SK-MEL-5 (cell line): ENCODE data around the gene DPEP3. TPM values are rescaled to one million over a fixed set of nuclear protein-coding genes. Genes with fewer than 3 reads are reported as not detected.
"Not testable (repeated sequence)": the region's sequence is repeated elsewhere in the genome, so short reads cannot be mapped to it uniquely, and the experiment has no call there.

Experiments
- DNase-seq: peaks from one replicate; pipeline ENCODE4 v3.0.0-alpha.2; 2016; ENCODE audit warnings: low read depth, low spot score
- in situ Hi-C: cut with HindIII; loops from 2 replicates; pipeline ENCODE4 v1.10.0; 2016; ENCODE audit warnings: low sequenced_read_pairs, high pct_unique_total_duplicates, low pct_unique_long_range_greater_than_20kb
- total RNA-seq: library from RNA; depleted of rRNA; stranded (reverse); fragments of >200 nt; shearing (Covaris generic); gene quantifications from 2 replicates; pipeline ENCODE4 v1.2.3, GENCODE V29; 2014

DPEP3 gene
- total RNA-seq, 1 experiment from 2014 or later = not detected

DNA sequence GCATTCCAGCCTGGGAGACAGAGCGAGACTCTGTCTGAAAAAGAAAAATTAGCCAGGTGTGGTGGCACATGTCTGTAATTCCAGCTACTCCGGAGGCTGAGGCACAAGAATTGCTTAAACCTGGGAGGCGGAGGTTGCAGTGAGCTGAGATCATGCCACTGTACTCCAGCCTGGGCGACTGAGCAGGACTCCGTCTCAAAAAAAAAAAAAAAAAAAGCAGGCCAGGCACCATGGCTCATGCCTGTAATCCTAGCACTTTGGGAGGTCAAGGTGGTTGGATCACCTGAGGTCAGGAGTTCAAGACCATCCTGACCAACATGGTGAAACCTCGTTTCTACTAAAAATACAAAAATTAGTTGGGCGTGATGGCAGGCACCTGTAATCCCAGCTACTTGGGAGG is 8.0 kb downstream of the DPEP3 start:
- DNase-seq, in situ Hi-C loops: not testable (repeated sequence)

DNA sequence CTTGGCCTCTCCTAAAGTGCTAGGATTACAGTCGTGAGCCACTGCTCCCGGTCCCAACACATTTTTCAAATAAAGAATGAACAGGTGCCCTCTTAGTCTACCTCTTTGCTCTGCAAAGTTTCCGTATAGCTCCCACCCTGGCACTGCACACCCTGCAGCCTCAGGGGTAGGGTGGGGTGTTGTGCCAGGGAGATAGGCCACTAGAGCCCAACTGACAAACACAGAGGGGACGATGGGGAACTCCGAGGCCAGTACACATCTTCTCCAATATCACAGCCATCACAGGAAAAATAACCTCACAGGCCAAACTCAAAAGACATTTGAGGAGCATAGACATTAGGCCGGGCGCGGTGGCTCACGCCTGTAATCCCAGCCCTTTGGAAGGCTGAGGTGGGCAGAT is 9.2 kb downstream of the DPEP3 start:
- no peak for DNase-seq
- in situ Hi-C loops = no loop called here

DNA sequence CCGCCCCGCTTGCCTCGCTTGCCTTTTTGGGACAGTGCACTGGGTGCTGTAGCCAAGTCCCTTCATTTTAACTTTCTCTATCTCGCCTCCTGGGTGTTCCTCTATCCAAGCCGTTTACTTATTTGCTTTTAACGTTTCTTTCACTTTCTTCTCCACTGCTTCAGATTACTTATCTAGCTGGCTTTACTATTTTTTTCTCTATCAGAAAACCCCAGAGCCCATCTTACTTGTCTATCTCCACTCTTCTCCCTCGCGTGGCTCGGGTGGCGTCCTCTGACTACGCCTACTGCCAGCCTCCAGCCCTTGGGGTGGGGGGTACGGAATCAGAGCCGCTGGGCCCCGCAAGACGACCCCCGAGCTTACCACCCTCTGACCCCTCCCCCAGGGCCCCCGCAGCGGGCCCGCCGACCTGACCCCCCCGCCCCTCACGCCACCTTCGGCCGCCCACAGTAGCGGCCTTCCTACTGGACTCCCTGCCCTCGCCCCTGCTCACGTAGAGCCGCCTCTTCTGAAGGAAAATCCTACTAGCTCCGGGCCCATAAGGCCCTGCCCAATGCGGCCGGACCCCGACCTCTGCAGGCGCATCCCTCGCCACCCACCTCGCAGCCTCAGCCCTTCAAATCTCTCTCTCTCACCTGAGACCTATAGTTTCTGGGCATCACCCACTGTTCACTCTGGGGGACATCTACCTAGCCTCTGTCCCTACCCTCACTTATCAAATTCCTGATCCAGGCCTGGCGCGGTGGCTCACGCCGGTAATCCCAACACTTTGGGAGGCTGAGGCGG is 10.9 kb downstream of the DPEP3 start:
- in situ Hi-C loops = no loop called here
- no peak for DNase-seq

DNA sequence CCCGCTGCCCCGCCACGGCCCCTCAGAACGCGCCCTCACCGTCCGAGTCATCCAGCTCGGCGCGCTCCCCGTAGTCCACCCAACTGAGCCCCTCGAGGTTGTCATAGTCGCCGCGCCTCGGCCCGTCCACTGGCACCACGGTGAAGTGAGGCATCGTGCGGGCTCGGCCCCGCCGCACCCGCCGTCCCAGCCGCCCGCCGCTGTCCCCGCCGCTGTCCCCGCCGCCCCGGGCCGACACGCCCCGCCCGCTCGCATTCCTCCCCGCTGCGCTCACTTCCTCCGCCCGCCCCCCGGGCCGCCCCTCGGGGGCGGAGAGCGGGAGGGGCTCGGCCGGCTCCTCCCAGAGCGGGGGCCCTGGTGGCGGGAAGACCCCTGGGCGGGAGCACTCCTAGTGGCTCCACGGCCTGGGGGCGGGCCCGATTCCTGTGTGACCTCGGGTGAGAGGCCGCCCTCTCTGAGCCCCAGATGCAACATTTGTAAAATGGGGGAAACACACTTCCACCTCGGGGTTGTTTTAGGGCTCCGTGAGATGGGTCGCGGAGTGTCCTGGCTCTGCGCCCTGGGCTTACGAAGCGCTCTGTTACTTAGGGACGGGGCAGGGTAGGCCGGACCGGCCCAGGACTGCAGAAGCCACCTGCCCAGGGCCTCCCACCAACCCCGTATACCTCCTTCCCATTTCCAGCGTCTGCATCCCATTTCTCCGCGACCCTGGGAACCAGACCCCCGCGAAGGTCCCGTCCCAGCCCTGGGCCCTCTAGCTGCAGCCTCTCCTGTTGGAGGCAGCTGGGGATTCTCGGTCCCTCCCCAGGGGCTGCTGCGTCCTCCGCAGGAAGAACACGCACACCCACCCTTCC is 11.7 kb downstream of the DPEP3 start, which contains the start of gene SLC12A4:
Gene SLC12A4 (minus strand): TSS at position 238 of the 854 bp plus-strand sequence. CDS start 84 bp downstream, at position 154.
- in situ Hi-C loops = no loop called here
- peak; percentile 64 for DNase-seq

DNA sequence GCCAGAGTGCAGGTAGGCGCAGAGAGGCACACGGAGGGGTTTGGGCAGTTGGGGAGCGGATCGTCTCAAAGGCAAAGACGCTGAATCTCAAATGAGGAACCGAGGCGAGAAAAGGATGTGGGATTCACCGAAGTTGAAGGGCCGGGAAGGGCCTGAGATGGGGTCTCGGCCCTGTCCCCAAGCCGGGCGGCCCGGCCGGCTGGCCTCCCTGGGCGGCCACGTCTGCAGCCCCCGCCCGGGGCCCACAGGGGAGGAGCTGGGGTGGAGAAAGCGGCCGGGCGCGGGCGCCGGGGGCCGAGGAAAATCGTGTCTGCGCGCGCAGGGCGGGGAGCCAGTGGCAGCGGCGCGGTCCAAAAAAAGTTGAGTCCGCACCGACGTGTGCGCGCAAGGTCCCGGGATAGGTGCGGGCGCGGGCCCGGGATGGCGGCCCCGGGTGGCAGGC is 12.3 kb downstream of the DPEP3 start:
- in situ Hi-C loops = no loop called here
- no peak for DNase-seq

DNA sequence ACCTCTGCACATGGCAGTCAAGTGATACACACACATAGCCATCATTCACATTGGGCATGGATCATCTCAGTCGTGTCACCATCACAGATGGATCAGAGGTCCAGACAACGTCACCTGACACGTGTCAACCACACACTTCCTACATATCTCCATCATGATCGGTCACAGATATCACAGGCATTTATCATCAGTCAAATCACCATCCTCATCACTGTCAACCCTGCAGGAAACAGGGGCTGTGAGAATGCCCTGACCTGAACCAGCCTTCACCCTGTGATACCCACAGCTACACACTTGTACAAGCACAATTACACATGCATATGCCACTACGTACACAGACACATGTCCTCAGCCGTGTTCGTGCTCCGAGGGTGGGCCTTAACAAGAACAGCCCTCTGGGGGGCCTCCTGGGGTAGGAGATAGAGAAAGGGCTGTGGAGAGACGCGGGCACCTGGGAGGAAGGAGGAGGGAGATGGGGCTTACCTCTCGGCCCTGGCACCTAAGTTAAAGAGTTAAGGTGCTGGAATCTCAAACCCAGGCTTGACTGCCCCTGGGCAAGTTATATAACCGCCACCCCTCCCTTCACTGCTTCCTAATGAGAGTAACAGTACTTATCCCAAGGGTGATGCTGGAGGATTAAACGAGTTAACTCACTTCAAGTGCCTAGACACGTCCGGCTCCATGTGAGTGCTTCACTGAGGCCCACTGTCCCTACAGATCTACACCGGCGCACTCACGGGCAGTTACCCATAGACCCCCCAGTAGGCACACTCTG is 12.9 kb downstream of the DPEP3 start:
- DNase-seq = no peak
- in situ Hi-C loops = no loop called here

DNA sequence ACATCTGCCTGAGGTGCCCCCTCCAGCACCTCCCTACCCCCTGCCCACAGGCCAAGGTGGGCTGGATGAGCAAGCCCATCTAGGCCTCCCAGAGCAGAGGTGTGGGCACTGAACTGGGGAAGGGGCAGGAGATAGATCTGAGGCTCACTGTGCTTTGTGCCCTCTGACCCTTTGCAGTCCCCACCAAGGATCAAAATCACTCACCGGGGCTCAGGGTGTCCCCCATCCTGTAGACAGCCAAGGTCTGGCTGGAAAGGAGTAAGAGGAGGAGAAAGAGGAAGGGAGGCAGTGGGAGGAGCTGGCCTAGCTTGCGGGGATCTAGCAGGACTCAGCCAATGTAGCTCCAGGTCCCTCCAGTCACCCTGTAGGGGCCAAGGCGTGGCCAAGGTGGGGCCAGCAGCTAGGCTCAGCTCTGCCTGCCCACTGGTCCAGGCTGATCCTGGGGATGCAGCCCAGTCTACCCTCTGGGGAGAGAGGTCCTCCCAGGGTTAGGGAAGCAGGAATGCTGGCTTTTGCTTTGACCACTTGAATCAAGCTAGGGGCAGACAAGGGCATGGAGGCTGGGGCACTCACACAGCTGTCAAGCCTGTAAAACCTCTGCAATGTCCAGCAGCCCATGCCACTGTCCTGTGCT is 13.6 kb downstream of the DPEP3 start:
- no peak for DNase-seq
- in situ Hi-C loops = no loop called here

DNA sequence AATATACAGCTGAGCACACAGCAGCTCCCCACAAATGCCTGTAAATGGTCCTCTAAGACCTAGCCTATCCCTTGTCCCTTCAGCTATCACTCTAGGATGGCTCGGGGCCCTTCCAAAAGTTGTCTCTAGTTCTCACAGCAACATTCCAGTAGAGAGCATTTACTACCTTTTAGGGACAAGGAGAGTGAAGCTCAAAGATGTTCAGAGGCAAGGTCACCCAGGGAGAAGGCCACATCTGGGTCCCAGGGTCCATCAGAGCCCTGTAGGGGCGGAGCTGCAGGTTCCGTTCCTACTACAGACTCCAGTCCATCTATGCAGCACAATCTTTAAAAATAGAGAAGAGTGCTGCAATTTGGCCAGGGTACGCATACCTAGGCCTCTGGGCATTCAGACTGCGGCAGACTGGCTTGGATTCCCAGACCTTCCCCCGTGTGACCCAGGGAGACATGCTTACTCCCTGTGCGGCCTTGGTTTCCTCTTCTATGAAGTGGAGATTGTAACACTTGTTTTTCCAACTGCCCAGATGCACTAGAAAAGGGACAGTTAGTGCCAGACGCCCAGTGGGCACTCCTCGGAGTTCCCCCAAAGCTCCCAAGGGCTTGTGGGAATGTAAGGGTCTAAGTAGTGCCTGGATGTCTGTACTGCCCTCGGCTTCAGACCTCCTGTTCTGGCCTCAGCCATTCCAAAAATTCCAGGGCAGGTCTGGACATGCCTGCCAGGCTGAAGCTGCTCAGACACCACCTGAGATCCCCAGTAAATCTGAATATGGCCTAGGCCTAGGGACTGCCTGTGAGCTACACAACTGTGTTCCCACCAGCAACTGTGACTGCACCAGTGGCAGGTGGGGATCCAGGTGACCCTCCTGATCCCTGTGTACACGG is 14.4 kb downstream of the DPEP3 start:
- in situ Hi-C loops = no loop called here
- DNase-seq = no peak

DNA sequence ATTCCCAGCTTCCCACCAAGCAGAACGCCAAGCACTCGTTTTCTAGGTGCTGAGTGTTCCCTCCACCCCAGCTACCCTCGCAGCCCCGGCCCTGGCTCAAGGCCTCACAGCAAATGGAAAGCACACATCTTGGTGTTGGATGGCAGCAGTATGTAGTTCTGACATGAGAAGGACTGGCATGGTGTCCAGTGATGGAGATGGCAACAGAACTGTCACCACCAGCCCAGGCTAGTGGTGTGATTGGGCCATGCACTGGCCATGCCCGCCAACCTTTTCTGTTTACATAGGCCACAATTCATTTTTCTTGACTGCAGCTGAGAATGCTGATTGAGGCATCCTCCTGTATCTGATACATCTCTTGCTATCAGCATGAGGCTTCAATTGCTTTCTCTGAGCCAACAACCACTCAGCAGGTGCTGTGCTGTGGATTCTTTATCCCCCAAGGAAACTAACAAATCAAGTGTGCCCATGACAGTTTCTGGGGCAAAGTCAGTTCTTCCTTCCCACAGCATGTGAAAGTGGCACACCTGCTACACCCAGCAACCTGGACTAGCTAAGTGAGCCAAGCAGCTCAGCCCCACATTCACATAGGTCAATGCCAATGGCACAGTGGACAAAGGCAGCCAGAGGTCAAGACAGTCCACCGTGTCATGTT is 15.7 kb downstream of the DPEP3 start:
- no peak for DNase-seq
- in situ Hi-C loops = no loop called here

DNA sequence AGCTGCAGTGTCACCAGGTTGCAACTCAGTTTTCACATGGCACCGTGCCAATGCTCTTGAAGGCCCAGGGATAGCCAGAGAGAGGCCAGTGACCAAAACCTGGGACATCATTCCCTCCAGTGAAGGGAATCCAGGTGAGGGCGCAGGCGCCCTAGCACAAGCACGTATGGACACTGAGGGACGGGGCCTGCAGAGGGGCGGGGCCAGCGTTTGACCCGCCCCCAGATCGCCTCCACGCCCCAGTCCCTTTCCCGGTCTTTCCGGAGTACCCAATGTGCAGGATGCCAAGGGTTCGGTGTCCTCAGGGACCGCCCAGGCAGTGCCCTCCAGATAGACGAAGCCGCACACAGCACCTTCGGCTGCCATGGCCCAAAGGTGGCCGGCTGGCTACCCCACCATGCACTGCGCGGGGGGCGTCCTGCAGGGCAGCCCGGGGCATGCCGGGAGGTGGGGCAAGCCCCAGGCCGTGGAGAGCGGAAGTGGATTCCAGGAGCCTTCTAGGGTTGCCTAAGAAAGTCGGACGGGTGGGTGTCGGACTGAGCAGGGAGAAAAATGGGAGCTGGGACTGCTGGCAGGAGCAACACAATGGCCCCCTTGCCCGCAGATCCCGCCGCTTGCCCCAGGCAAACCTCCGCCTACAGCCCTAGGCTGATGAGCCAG is 16.5 kb downstream of the DPEP3 start:
- no peak for DNase-seq
- in situ Hi-C loops = no loop called here

DNA sequence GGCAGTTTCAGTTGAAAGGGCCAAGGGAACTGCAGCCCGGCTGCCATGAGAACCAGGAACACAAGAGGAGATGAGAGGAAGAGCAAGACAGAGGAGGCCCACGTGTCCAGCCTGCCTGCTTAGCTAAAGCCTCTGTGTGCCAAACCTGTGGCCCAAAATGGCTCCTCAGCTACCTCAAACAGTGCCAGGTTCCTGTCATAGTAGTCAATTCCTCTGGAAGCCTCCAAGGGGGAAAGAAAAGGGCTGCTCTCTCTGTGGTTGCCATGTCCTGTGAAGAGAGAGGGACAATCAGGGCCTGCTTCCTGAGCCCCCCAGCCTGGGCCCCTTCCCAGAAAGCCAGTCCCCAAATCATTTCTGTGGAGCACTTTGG is 17.0 kb downstream of the DPEP3 start:
- in situ Hi-C loops = no loop called here
- DNase-seq = no peak

DNA sequence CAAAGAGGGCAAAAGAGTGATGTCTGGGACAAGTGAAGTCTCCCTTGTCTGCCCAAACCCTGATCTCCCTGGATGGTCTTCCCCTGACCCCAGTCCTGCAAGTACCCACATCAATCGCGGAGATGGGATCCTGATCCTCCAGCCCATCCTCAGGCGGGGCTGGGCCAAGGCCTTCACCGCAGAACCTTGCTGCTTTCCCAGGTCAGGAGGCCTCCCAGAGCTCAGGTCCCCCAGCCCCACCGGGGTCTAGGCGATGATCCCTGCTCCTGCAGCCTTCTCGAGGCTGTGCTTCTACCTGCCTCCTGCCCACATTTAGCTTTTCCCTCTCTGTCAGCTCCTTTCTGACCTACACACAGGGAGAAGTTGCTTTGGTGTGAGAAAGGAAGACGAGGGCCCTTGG is 18.2 kb downstream of the DPEP3 start:
- in situ Hi-C loops = no loop called here
- no peak for DNase-seq

DNA sequence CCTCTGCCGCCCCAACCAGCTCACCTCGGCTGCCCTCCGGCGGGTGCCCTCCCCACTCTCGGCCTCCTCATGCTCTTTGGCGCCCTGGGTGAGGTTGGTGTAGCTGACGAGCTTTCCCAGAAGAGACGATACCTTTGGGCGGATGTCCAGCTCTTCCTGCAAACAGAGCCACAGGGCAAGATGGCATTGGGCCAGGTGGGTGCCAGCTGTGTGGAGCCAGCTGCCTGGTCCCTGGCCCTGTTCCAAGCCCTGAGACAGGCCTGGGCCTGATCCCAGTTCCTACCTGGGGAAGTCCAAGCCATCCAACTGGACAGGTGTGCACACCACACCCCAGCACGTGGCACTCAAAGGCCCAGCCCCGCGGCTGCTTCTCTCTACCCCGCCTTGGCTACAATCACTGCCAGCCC is 18.7 kb downstream of the DPEP3 start:
- in situ Hi-C loops = no loop called here
- no peak for DNase-seq

DNA sequence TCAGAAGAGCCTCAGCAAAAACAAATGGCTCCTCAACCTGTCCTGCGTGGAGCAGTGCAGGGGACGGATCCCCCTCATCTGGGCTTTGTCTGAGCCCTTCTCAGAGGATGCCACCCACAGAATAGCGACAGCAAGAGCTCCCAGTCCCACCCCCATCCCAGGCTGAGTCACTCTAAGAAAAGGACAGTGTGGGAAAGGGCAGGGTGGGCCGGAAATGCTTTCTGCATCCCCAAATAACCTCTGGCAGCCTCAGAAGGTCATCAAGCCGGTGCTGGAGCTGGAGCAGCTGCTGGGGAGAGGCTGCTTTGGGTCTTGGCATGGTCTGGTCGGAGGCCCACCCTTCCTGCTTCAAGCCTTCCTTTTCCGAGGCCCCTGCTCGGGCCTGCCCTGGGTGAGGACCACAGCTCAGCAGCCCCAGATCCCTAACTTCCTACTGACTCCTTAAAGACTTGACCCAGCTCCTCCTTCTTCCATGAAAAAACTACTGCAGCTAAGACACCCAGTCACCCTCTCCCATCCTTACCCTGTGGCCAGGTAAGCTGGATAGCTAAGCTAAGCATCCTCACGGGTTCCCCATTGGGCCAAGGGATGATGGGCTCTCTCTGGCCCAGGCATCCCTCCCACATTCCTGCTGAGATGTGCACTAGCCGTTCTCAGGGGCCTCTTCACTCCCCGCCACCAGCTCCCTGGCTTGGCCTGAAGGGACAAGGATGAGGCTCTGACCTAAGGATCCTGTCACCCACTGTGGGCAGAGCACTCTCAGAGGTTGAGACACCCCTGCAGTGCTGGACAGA is 20.6 kb downstream of the DPEP3 start:
- no peak for DNase-seq
- in situ Hi-C loops = no loop called here

DNA sequence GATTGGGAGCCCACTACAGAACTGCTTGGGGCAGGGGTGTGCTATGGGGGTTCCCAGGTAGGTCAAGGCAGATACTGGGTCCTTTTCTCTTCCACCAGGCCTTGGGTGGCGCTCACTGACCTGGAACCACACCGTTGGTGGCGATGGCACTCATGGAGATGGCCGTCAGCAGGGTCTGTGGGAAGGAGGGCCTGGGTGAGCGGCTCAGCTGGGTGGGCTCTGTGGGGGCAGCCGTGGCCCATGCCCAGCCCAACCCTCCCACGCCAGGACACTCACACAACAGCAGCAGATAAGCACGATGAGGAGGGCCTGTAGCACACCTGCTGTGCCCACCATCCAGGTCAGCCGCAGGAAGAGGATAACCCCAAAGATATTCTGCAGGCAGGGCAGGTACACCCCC is 22.7 kb downstream of the DPEP3 start:
- no peak for DNase-seq
- in situ Hi-C loops = no loop called here
